Measurements from ENCODE around the gene SPECC1L. TPM values are rescaled to one million over a fixed set of nuclear protein-coding genes. Genes with fewer than 3 reads are reported as not detected.

Gene SPECC1L
- total RNA-seq, 1 donor from 2014 or later, result 173 TPM

- Mint-ChIP-seq H3K27me3 (ENCODE audit: unreplicated experiment) (no peaks in the 10 kb centered on the region), H3K27ac (ENCODE audit: unreplicated experiment) (peak overlapping the region; percentile 48), H3K4me1 (ENCODE audit: low read depth, unreplicated experiment) (no peaks in the 10 kb centered on the region), H3K9me3 (ENCODE audit: unreplicated experiment) (no peaks in the 10 kb centered on the region), H3K36me3 (ENCODE audit: unreplicated experiment) (peaks cover 5% of the 10 kb centered on the region), H3K4me3 (ENCODE audit: unreplicated experiment) (no peak overlapping the region)
- TF ChIP-seq CTCF (IDR thresholded peaks at IDR 0.05; ENCODE audit: partially characterized antibody, unreplicated experiment), result no peak
- DNase-seq, result no peak
Measured at GRCh38 chr22:24324137-24324536, 53.5 kb downstream of the SPECC1L start.

- Mint-ChIP-seq H3K4me3 (ENCODE audit: unreplicated experiment) (no peak overlapping the region), H3K36me3 (ENCODE audit: unreplicated experiment) (no peaks in the 10 kb centered on the region), H3K9me3 (ENCODE audit: unreplicated experiment) (no peaks in the 10 kb centered on the region), H3K27me3 (ENCODE audit: unreplicated experiment) (no peaks in the 10 kb centered on the region), H3K4me1 (ENCODE audit: low read depth, unreplicated experiment) (no peaks in the 10 kb centered on the region), H3K27ac (ENCODE audit: unreplicated experiment) (no peak overlapping the region)
- DNase-seq, result no peak
- no peak for TF ChIP-seq CTCF (IDR thresholded peaks at IDR 0.05; ENCODE audit: partially characterized antibody, unreplicated experiment)
Measured at GRCh38 chr22:24325105-24325757, 54.6 kb downstream of the SPECC1L start.

- Mint-ChIP-seq H3K36me3 (ENCODE audit: unreplicated experiment) (no peaks in the 10 kb centered on the region), H3K27ac (ENCODE audit: unreplicated experiment) (no peak overlapping the region)
Measured at GRCh38 chr22:24326266-24326665, 55.6 kb downstream of the SPECC1L start.

GRCh38 chr22:24327832-24328231 lies 57.2 kb downstream of the SPECC1L start:
- Mint-ChIP-seq H3K27me3 (ENCODE audit: unreplicated experiment) (no peaks in the 10 kb centered on the region), H3K27ac (ENCODE audit: unreplicated experiment) (no peak overlapping the region), H3K9me3 (ENCODE audit: unreplicated experiment) (no peaks in the 10 kb centered on the region), H3K4me1 (ENCODE audit: low read depth, unreplicated experiment) (no peaks in the 10 kb centered on the region), H3K36me3 (ENCODE audit: unreplicated experiment) (no peaks in the 10 kb centered on the region), H3K4me3 (ENCODE audit: unreplicated experiment) (no peak overlapping the region)
- no peak for DNase-seq
- TF ChIP-seq CTCF (IDR thresholded peaks at IDR 0.05; ENCODE audit: partially characterized antibody, unreplicated experiment), result no peak

More at GRCh38 chr22:24326266-24326665, 55.6 kb downstream of the SPECC1L start:
- TF ChIP-seq CTCF (IDR thresholded peaks at IDR 0.05; ENCODE audit: partially characterized antibody, unreplicated experiment), result no peak
- H3K4me1 Mint-ChIP-seq (ENCODE audit: low read depth, unreplicated experiment), result no peaks in the 10 kb centered on the region
- DNase-seq, result no peak
- H3K4me3 Mint-ChIP-seq (ENCODE audit: unreplicated experiment), result no peak overlapping the region
- no peaks in the 10 kb centered on the region for H3K9me3 Mint-ChIP-seq (ENCODE audit: unreplicated experiment)
- H3K27me3 Mint-ChIP-seq (ENCODE audit: unreplicated experiment), result no peaks in the 10 kb centered on the region

GRCh38 chr22:24329453-24329852 lies 58.8 kb downstream of the SPECC1L start:
- Mint-ChIP-seq H3K36me3 (ENCODE audit: unreplicated experiment) (no peaks in the 10 kb centered on the region), H3K4me1 (ENCODE audit: low read depth, unreplicated experiment) (no peaks in the 10 kb centered on the region), H3K4me3 (ENCODE audit: unreplicated experiment) (no peak overlapping the region), H3K9me3 (ENCODE audit: unreplicated experiment) (no peaks in the 10 kb centered on the region), H3K27me3 (ENCODE audit: unreplicated experiment) (no peaks in the 10 kb centered on the region), H3K27ac (ENCODE audit: unreplicated experiment) (no peak overlapping the region)
- TF ChIP-seq CTCF (IDR thresholded peaks at IDR 0.05; ENCODE audit: partially characterized antibody, unreplicated experiment), result no peak
- no peak for DNase-seq

All from glutamatergic neuron (in vitro differentiated cells).